Panc1 (cell line): ENCODE data around the gene CNNM2.

Experiments
- POLR2AphosphoS5 ChIP-seq: IDR thresholded peaks from 2 replicates; pipeline ENCODE4 v1.6.1; 2012; ENCODE audit warnings: mild to moderate bottlenecking, low read depth, low read length, moderate library complexity
- SIN3A ChIP-seq: IDR thresholded peaks from 2 replicates; pipeline ENCODE4 v1.6.1; 2012; ENCODE audit warnings: low read depth, mild to moderate bottlenecking, low read length, moderate library complexity, borderline replicate concordance; ENCODE audit not compliant: insufficient read depth
- TCF7L2 ChIP-seq: IDR thresholded peaks from 2 replicates; pipeline ENCODE4 v1.6.1; 2011; ENCODE audit warnings: mild to moderate bottlenecking, low read depth, low read length, inconsistent platforms
- TF ChIP-seq, protein P1 (sequence below): fragments of 450-650 bp; IDR thresholded peaks from 2 replicates; pipeline ENCODE4 v1.5.1; 2017; ENCODE audit warnings: mild to moderate bottlenecking

DNA sequence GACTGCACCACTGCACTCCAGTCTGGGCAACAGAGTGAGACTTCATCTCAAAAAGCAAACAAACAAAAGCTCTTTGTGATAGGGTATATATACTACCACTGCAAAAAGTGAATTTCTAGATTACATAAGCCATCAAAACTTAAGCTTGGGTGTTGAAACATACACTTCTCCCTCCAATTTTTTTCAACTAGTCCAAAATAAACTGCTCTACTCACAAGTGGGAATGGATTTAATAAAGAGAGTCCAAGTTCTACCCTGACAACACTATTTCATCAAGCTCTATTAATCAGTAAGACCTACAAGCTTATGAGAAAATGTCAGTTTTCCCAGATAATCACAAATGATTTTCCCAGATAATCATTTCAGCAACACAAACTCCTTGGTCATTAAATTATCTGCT is 192.3 kb downstream of the CNNM2 start:
- TF ChIP-seq, protein P1, sequence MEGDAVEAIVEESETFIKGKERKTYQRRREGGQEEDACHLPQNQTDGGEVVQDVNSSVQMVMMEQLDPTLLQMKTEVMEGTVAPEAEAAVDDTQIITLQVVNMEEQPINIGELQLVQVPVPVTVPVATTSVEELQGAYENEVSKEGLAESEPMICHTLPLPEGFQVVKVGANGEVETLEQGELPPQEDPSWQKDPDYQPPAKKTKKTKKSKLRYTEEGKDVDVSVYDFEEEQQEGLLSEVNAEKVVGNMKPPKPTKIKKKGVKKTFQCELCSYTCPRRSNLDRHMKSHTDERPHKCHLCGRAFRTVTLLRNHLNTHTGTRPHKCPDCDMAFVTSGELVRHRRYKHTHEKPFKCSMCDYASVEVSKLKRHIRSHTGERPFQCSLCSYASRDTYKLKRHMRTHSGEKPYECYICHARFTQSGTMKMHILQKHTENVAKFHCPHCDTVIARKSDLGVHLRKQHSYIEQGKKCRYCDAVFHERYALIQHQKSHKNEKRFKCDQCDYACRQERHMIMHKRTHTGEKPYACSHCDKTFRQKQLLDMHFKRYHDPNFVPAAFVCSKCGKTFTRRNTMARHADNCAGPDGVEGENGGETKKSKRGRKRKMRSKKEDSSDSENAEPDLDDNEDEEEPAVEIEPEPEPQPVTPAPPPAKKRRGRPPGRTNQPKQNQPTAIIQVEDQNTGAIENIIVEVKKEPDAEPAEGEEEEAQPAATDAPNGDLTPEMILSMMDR, result no peak
- TF ChIP-seq POLR2AphosphoS5, result no peak
- TF ChIP-seq SIN3A, result no peak
- TF ChIP-seq TCF7L2, result no peak
